HL-60 (cell line): ENCODE results near the gene PAK5.

Experiments used
- POLR2AphosphoS5 ChIP-seq: IDR thresholded peaks from 2 replicates; pipeline ENCODE4 v1.6.1; 2012; ENCODE audit warnings: low read depth
- TF ChIP-seq, protein P1 (sequence below): IDR thresholded peaks from one replicate; pipeline ENCODE4 v1.5.1; 2011; ENCODE audit warnings: low read length, control low read depth, inconsistent platforms; ENCODE audit not compliant: insufficient read depth

DNA sequence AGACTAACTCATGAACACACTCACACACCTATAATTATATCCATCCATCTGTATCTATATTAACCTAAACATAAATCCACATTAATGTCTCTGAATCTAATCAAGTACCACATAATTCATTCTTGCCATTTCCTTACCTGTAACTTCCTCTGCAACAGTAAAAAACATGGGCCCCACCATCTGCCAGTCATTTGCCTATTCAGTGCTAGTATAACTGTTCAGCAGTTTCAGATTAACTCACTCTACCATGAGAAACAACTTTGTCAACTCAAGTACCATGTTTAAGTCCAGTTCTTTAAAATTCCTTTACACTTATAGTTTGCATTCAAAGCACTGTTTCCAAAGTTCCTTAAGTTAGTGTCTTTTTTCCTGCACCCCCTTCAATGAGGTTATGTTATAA lies 255.7 kb downstream of the PAK5 start:
- TF ChIP-seq, protein P1, sequence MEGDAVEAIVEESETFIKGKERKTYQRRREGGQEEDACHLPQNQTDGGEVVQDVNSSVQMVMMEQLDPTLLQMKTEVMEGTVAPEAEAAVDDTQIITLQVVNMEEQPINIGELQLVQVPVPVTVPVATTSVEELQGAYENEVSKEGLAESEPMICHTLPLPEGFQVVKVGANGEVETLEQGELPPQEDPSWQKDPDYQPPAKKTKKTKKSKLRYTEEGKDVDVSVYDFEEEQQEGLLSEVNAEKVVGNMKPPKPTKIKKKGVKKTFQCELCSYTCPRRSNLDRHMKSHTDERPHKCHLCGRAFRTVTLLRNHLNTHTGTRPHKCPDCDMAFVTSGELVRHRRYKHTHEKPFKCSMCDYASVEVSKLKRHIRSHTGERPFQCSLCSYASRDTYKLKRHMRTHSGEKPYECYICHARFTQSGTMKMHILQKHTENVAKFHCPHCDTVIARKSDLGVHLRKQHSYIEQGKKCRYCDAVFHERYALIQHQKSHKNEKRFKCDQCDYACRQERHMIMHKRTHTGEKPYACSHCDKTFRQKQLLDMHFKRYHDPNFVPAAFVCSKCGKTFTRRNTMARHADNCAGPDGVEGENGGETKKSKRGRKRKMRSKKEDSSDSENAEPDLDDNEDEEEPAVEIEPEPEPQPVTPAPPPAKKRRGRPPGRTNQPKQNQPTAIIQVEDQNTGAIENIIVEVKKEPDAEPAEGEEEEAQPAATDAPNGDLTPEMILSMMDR: no peak
- no peak for TF ChIP-seq POLR2AphosphoS5
